Lung (tissue), 12 donors: Measurements from ENCODE around the gene HIBADH. TPM values are rescaled to one million over a fixed set of nuclear protein-coding genes. Genes with fewer than 3 reads are reported as not detected.

Experiments
- ATAC-seq: fragments of 200-7000 bp; cut with Tn5 transposase; one replicate; pipeline ENCODE4 v1.9.1; 2020; ENCODE audit warnings: moderate number of reproducible peaks; ENCODE audit not compliant: insufficient read depth, low FRiP score
- DNase-seq, 3 donors: peaks; one replicate each; pipeline ENCODE4 v3.0.0-alpha.2; 2013 to 2017
- H3K27ac ChIP-seq, 2 donors: one replicate each; pipeline ENCODE4 v1.5.1; 2013; ENCODE audit warnings: mild to moderate bottlenecking in 2 of 2, moderate library complexity in 2 of 2, control low read depth in 1 of 2, inconsistent platforms in 1 of 2, low read depth in 1 of 2, low read length in 1 of 2
- H3K27me3 ChIP-seq, 3 donors: one replicate each; pipeline ENCODE4 v1.5.1; 2013; ENCODE audit warnings: low read length in 2 of 3; ENCODE audit not compliant: control insufficient read depth in 3 of 3, insufficient read depth in 3 of 3
- H3K36me3 ChIP-seq, 4 donors: one replicate each; pipeline ENCODE4 v1.5.1; 2013; ENCODE audit warnings: low read length in 4 of 4, mild to moderate bottlenecking in 1 of 4, moderate library complexity in 1 of 4; ENCODE audit not compliant: control insufficient read depth in 4 of 4, insufficient read depth in 4 of 4
- H3K4me1 ChIP-seq, 5 donors: one replicate each; pipeline ENCODE4 v1.5.1; 2013; ENCODE audit warnings: low read length in 5 of 5, mild to moderate bottlenecking in 2 of 5, moderate library complexity in 1 of 5; ENCODE audit not compliant: control insufficient read depth in 5 of 5, insufficient read depth in 5 of 5
- H3K4me3 ChIP-seq: one replicate; pipeline ENCODE4 v1.5.1; 2013; ENCODE audit warnings: mild to moderate bottlenecking, control low read depth, moderate library complexity
- H3K9ac ChIP-seq, 2 donors: one replicate each; pipeline ENCODE4 v1.5.1; 2013; ENCODE audit warnings: low read length in 2 of 2, control low read depth in 1 of 2; ENCODE audit not compliant: insufficient read depth in 1 of 2
- H3K9me3 ChIP-seq, 4 donors: one replicate each; pipeline ENCODE4 v1.5.1; 2013; ENCODE audit warnings: low read length in 3 of 4, mild to moderate bottlenecking in 1 of 4, moderate library complexity in 1 of 4; ENCODE audit not compliant: control insufficient read depth in 4 of 4, insufficient read depth in 3 of 4
- WGBS, 2 donors: extraction: QIAGEN DNeasy Blood & Tissue Kit; methylation state at CpG; one replicate each; pipeline ENCODE4 v1.1.7; 2013; 5-methylcytosine and 5-hydroxymethylcytosine counted together
- polyA plus RNA-seq, 2 donors: library from polyadenylated mRNA; stranded (reverse); fragments of 200-250 nt; gene quantifications; one replicate each; pipeline ENCODE4 v1.2.1, GENCODE V29; 2013
- total RNA-seq, 2 donors: library from RNA; depleted of rRNA in 1 of 2; stranded (reverse); fragments of >200 nt in 1 of 2; gene quantifications; one replicate each; pipeline ENCODE4 v1.2.1, GENCODE V29; 2014 to 2021
- TF ChIP-seq, protein P1 (sequence below): IDR thresholded peaks from 2 replicates; pipeline ENCODE4 v1.5.1; 2012; ENCODE audit warnings: mild to moderate bottlenecking; ENCODE audit errors: control extremely low read depth, extremely low read depth
- donor health status: control.
- donor health status: control.
- donor health status: Bipolar disorder and iron deficiency.
- donor health status: healthy.
- donor health status: DM: yes; HTN: yes; CAD: no.

The HIBADH gene
- total and polyA plus RNA-seq, 4 donors = 13.7 to 39.2 (median 17.4) TPM

DNA sequence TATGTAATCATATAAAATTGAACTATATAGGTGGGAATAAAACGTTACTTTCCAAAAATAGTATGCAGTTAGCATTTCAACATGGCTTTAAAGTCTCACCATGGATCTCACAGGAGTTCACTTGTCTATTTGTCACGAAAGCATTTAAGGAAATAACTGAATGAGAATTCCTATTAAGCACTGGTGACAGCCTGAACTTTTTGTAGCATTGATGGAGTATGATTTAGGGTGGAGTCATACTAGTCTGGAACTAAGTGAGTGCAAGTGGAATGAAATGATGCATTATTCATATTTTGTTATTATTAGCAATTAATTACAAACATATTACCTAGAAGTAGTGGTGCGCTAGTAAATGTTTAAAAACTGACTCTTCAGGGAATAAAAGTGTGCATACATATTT lies 26.0 kb upstream of the HIBADH start:
- Histone ChIP-seq H3K4me3 (no peak overlapping the region), H3K9me3 (no peaks in the 10 kb centered on the region), H3K9ac (no peak overlapping the region), H3K36me3 (no peaks in the 10 kb centered on the region), H3K27ac (no peak overlapping the region), H3K27me3 (no peaks in the 10 kb centered on the region), H3K4me1 (no peaks in the 10 kb centered on the region)
- DNase-seq = no peak
- WGBS, 2 donors = 85 to 88% methylated on average over 3 of the region's 3 CpGs
- TF ChIP-seq, protein P1, sequence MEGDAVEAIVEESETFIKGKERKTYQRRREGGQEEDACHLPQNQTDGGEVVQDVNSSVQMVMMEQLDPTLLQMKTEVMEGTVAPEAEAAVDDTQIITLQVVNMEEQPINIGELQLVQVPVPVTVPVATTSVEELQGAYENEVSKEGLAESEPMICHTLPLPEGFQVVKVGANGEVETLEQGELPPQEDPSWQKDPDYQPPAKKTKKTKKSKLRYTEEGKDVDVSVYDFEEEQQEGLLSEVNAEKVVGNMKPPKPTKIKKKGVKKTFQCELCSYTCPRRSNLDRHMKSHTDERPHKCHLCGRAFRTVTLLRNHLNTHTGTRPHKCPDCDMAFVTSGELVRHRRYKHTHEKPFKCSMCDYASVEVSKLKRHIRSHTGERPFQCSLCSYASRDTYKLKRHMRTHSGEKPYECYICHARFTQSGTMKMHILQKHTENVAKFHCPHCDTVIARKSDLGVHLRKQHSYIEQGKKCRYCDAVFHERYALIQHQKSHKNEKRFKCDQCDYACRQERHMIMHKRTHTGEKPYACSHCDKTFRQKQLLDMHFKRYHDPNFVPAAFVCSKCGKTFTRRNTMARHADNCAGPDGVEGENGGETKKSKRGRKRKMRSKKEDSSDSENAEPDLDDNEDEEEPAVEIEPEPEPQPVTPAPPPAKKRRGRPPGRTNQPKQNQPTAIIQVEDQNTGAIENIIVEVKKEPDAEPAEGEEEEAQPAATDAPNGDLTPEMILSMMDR = no peak
- no peak for ATAC-seq

DNA sequence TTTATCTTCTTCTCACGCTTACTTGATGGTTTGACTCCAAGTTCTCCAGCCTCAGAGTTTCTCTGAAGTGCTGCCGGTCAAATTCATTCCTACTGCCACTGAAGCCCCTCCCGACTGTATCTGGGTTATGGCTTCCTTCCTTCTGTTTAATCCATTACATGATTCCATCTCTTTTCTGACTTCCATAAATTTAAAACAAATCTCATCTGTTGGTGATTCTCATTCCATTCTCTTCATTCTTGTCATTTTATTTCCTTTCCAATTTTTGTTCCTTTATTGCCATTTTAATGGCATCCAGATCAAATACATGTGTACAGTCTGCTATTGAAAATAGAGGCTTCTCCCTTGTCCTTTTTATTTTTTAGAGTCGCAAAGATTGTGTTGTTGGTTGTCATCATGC lies 25.4 kb upstream of the HIBADH start:
- no peaks in the 10 kb centered on the region for H3K9me3 ChIP-seq

DNA sequence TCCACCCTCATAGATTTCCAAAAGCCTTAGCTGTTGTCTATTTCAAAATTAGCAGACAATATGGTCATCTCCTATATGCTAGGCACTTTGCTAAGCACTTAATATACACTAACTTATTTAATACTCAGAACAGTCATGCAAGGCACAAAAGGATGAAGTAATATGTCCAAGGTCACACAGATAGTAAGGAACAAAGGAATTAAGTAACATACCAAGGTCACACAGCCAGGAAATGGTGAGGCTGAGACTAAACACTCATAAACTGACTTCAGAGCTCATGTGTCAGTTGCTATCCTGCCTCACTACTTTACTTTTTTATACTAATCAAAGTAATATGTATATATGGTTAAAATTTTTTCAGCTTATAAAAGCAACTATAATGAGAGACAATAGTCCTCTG lies 23.6 kb upstream of the HIBADH start:
- Histone ChIP-seq H3K9me3 (no peaks in the 10 kb centered on the region), H3K36me3 (no peaks in the 10 kb centered on the region), H3K4me3 (no peak overlapping the region), H3K4me1 (no peaks in the 10 kb centered on the region), H3K27me3 (no peaks in the 10 kb centered on the region), H3K27ac (no peak overlapping the region), H3K9ac (no peak overlapping the region)
- ATAC-seq (no peak), DNase-seq (no peak)
- TF ChIP-seq, protein P1 = no peak

More for the DNA sequence above, 25.4 kb upstream of the HIBADH start:
- no peak for ATAC-seq
- Histone ChIP-seq H3K4me3 (no peak overlapping the region), H3K9ac (no peak overlapping the region), H3K27ac (no peak overlapping the region), H3K4me1 (no peaks in the 10 kb centered on the region), H3K36me3 (no peaks in the 10 kb centered on the region), H3K27me3 (no peaks in the 10 kb centered on the region)
- WGBS, 2 donors = 82 to 94% methylated on average over 4 of the region's 4 CpGs
- TF ChIP-seq, protein P1 = no peak
- DNase-seq = no peak

DNA sequence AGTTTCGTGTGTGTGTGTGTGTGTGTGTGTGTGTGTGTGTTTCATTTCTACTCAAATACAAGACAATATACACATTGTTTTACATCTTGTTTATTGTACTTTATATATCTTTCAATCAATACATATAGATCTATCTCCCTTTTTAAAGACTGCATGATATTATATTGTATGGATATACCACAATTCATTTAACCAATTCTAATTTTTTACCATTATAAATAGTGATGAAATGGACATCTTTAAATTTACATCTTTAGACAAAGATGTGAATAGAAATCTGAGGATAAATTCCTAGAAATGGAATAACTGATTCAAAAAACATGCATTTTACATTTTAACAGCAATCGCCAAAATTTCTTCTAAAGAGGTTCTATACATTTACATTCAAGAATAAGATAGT lies 23.2 kb upstream of the HIBADH start:
- no peak for DNase-seq
- no peaks in the 10 kb centered on the region for H3K4me1 ChIP-seq
- H3K4me3 ChIP-seq = no peak overlapping the region
- H3K9me3 ChIP-seq = no peaks in the 10 kb centered on the region
- no peak overlapping the region for H3K9ac ChIP-seq
- TF ChIP-seq, protein P1 = no peak
- no peak overlapping the region for H3K27ac ChIP-seq
- no peaks in the 10 kb centered on the region for H3K36me3 ChIP-seq
- whole genome bisulfite sequencing, 2 donors = 79 to 85% methylated on average over 2 of the region's 2 CpGs
- no peak for ATAC-seq
- no peaks in the 10 kb centered on the region for H3K27me3 ChIP-seq
